ENCODE results near the gene SPN.
"Not testable (repeated sequence)": the region's sequence is repeated elsewhere in the genome, so short reads cannot be mapped to it uniquely, and the experiment has no call there.

SPN gene

DNA sequence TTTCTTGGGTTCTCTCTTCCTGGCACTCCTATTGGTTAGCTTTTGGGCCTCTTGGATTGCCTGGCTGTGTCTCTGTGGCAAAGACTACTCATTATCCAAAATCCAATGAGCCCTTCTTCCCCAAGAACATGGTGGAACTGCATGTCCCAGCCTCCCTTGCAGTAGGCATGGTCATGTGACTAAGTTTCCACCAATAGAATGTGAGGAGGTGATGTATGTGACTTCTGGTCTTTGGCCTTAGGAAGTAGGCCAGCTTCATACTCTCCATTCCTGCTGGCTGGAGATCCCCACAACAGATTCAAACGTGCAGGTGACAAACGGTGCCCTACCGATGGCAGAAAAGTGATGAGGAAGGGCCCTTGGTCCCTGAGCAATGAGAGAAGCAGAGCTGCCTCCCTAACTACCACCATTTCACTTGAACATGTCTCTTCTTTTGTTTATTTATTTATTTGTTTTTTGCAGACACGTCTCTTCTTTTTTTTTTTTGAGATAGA, 17.3 kb upstream of the SPN start:
- in situ Hi-C loops (cut with MboI; ENCODE audit: low sequenced_read_pairs), result no loop called here

DNA sequence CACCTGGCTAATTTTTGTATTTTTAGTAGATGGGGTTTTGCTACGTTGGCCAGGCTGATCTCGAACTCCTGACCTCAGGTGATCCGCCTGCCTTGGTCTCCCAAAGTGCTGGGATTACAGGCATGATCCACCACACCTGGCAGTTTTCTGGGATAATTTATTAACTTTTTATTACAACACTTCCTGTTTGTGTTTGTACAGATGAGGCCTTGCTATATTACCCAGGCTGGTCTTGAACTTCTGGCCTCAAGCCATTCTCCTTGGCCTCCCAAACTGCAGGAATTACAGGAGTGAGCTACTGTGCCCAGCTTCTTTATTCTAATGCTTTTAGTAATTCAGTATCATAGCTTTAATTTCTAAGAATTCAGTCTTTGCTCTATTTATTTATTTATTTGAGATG, 16.1 kb upstream of the SPN start:
- in situ Hi-C loops (cut with MboI; ENCODE audit: low sequenced_read_pairs), result no loop called here

DNA sequence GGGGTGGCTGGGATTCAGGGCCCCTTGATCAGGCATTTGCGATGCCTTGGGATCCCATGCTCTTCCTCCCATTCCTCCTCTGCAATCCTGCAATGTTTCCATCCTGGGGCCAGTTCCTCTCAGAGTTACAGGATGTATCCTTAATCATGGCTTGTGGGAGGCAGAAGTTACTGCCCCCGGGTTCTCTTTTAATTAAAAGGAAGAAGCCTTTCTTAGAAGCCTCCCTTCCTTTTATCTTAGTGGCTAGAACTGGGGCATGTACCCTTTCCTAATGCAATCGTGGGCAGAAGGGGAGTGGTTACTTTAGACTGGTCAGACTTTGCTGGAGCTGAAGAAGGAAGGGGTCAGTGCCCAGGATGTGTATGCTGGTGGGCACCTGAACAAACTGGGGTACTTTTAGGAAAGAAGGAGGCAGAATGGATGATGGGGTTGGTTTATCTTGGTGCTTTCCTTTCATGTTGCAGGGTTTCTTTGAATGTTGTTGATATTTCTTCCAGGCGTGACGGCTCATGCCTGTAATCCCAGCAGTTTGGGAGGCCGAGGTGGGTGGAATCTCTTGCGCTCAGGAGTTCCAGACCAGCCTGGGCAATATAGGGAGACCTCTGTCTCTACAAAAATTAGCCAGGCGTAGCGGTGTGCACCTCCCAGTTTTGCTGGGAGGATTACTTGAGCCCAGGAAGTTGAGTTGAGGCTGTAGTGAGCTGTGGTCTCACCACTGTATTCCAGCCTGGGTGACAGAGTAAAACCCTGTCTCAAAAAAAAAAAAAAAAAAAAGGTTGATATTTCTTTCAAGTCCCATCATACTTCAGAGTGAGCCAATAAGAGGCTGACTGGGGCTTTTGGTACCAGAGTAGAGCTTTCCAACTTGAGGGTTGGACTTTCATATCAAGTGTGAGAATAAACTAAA, 13.2 kb upstream of the SPN start:
- in situ Hi-C loops (cut with MboI; ENCODE audit: low sequenced_read_pairs), result no loop called here

DNA sequence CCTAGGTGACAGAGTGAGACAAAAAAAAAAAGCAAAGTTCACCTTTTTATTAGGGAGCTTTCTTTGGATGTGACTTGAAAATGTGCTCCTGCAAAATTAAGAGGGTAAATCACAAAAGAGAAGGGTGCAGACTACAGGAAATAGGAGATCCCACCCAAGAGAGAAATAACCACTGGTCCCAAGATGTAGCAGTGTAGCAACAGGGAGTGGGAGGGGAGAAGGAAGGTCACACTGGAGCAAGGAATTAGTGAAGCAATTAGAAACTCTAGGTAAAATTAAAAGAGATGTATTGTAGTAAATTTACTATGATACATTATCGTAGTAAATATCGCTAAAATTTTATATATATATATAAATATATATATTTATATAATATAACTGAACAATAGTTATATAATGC, 12.3 kb upstream of the SPN start:
- in situ Hi-C loops (cut with MboI; ENCODE audit: low sequenced_read_pairs), result no loop called here

DNA sequence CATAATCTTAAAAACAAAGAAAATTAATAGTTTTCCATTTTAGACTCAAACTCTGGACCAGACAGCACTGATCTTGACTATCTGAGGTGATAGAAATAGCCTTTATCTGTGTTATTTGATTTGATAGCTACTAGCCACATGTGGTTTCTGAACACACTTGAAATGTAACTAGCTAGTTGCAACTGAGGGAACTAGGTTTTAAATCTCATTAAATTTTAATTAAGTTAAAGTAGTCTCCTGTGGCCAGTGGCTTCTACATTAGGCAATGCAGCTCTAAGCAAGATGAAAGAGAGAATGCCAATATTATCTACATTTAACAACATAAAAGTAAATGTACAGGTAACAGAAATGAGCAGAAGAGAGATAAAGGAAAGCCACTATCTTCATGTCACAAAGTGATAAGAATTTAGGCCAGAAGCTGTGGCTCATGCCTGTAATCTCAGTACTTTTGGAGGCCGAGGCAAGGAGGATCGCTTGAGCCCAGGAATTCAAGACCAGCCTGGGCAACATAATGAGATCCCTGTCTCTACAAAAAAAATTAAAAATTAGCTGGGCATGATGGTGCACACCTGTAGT, 11.2 kb upstream of the SPN start:
- in situ Hi-C loops (cut with MboI; ENCODE audit: low sequenced_read_pairs), result no loop called here

DNA sequence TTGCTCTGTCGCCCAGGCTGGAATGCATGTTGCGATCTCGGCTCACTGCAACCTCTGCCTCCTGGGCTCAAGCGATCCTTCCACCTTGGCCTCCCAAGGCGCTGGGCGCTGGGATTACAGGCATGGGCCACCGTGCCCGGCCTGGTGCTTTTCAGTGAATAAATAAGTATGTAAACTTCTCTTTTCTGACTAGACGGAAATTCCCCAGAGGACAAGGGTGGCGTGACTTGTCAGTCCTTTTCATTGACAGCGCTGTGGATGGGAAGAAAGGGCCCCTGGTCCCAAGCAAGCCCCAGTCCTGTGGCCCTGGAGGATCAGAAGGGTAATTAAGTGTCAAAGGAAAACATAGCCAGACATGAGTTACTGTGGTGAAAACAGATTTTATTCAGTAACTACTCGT, 9.6 kb upstream of the SPN start:
- in situ Hi-C loops (cut with MboI; ENCODE audit: low sequenced_read_pairs), result no loop called here

DNA sequence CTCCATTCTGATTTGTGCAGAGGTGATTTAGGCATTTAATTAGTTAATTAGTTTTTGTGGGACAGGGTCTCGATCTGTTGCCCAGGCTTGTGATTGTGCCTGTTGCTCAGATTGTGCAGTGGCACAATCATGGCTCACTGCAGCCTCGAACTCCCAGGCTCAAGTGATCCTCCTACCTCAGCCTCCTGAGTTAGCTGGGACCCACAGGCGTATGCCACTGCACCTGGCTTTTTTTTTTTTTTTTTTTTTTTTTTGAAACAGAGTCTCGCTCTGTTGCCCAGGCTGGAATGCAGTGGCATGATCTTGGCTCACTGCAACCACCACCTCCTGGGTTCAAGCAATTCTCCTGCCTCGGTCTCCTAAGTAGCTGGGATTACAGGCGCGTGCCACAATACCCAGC, 9.2 kb upstream of the SPN start:
- in situ Hi-C loops (cut with MboI; ENCODE audit: low sequenced_read_pairs), result not testable (repeated sequence)

DNA sequence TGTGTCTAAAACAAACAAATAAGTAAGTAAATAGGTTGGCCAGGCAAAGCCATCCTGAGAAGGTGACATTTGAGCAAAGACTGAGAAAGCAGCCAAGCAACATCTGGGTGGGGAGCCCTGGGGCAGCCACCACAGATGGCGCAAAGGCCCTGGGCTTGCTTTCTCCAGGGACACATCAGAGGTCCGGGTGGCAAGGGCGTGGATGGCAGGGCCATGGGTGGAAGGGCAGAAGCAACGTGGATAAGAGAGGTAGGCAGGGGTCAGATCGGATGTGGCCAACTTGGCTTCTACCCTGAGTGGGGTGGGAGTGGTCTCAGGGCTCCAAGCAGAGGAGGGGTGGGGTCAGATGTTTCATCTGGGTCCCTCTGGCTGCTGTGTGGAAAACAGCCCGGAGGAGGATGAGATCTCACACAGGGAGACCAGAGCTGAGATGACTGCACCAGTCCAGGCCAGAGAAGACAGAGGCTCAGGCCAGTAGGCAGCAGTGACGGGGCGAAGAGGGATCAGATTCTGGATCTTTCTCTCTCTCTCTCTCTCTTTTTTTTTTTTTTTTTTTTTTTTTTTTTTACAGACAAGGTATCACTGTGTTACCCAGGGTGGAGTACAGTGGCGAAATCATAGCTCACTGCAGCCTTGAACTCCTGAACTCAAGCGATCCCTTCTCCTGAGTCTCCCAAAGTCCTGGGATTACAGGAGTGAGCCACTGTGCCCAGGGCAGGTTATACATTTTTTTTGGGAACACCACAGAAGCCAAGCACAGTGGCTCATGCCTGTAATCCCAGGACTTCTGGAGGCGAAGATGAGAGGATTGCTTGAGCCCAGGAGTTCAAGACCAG, 6.1 kb upstream of the SPN start:
- in situ Hi-C loops (cut with MboI; ENCODE audit: low sequenced_read_pairs), result no loop called here

DNA sequence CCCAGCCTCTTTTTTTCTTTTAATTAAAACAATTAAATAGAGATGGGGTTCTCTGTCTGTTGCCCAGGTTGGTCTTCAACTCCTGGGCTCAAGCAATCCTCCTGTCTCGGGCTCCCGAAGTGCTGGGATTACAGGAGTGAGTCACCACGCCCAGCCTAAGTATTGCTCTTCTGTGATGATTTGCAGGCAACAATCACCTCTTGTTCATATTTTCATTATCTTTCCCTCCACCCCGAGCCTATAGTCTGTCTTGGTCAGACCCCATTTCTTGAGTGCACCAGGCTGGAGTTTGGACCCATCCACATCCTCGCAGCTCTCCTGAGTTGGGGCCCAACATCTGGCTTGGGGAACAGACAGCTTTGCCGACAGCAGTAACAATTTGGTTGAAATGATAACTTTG, 4.3 kb upstream of the SPN start:
- in situ Hi-C loops (cut with MboI; ENCODE audit: low sequenced_read_pairs), result no loop called here

DNA sequence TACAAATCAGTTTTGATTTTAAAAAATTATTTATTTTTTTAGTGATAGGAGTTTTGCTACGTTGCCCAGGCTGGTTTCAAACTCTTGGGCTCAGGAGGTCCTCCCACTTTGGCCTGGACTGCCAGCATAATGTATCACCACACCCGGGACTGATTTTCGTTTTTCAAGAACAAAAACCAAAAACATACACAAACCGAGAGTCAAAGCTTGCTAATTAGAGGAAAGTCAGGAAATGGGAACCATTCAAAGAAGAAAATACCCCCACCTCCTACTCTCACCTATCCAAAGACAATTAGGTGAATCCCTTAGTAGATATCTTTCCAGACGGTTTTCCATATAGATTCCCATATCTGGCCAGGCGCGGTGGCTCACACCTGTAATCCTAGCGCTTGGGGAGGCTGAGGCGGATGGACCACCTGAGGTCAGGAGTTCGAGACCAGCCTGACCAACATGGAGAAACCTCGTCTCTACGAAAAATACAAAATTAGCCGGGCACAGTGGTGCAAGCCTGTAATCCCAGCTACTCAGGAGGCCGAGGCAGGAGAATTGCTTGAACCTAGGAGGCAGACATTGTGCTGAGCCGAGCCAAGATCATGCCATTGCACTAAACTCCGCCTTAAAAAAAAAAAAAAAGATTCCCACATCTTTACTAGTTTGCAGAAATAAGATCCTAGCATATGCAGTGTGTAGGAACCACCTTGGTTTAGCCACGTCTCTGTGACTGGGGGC, 883 bp upstream of the SPN start:
- in situ Hi-C loops (cut with MboI; ENCODE audit: low sequenced_read_pairs), result no loop called here

DNA sequence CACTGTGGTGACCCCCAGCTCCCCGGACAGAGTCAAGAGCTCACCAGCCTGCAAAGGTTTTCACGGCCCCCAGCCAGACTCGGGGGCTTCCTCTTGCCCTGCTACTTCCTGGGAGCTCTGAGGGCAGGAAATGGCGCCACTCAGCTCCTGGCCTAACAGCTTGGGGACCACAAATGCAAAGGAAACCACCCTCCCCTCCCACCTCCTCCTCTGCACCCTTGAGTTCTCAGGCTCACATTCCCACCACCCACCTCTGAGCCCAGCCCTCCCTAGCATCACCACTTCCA, 375 bp upstream of the SPN start:
- in situ Hi-C loops (cut with MboI; ENCODE audit: low sequenced_read_pairs), result no loop called here

DNA sequence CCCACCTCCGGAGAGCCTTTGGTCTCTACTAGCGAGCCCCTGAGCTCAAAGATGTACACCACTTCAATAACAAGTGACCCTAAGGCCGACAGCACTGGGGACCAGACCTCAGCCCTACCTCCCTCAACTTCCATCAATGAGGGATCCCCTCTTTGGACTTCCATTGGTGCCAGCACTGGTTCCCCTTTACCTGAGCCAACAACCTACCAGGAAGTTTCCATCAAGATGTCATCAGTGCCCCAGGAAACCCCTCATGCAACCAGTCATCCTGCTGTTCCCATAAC, 702 bp downstream of the SPN start:
- in situ Hi-C loops (cut with MboI; ENCODE audit: low sequenced_read_pairs), result no loop called here

DNA sequence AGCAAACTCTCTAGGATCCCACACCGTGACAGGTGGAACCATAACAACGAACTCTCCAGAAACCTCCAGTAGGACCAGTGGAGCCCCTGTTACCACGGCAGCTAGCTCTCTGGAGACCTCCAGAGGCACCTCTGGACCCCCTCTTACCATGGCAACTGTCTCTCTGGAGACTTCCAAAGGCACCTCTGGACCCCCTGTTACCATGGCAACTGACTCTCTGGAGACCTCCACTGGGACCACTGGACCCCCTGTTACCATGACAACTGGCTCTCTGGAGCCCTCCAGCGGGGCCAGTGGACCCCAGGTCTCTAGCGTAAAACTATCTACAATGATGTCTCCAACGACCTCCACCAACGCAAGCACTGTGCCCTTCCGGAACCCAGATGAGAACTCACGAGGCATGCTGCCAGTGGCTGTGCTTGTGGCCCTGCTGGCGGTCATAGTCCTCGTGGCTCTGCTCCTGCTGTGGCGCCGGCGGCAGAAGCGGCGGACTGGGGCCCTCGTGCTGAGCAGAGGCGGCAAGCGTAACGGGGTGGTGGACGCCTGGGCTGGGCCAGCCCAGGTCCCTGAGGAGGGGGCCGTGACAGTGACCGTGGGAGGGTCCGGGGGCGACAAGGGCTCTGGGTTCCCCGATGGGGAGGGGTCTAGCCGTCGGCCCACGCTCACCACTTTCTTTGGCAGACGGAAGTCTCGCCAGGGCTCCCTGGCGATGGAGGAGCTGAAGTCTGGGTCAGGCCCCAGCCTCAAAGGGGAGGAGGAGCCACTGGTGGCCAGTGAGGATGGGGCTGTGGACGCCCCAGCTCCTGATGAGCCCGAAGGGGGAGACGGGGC, 1.3 kb downstream of the SPN start:
- in situ Hi-C loops (cut with MboI; ENCODE audit: low sequenced_read_pairs), result no loop called here

DNA sequence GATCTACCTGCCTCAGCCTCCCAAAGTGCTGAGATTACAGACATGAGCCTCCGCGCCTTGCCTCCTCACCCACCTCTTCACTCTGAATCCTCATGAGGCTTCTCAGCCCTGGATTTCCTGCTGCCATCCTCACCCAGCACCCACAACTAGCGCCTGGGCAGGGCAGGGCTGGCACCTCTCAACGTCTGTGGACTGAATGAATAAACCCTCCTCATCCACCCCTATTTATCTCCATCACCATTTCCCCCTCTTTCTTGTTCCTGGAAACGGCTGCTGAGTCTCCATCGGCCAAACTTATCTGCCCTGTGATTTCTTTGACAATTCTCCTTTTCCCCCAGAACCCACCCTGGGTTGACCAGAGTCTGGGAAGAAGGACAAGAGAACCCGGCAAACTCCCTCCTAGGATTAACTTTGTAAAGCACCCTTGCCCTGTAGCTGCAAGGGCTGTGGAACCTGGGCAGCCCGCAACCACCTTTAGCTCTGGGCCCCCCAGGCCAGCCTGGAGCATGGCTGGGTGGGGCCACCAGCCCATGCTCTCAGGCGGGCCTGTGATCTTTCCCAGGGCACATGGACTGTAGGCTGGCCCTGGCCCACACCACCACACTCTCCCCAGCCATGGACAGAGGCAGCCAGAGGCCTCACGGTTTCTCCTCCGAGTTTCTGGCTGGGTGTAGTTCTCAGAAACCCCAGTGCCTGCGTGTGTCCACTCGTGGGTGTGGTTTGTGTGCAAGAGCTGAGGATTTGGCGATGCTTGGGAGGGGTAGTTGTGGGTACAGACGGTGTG, 2.4 kb downstream of the SPN start:
- in situ Hi-C loops (cut with MboI; ENCODE audit: low sequenced_read_pairs), result no loop called here

DNA sequence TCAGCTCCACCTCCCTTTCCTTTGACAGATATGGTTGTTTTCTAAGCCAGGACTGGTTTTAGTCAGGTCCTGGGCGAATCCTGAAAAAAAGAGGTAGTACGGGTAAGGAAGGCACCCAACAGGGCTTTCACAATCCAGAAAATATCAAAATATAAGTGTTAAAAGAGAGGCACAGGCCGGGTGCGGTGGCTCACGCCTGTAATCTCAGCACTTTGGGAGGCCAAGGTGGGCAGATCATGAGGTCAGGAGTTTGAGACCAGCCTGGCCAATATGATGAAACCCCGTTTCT, 4.2 kb downstream of the SPN start:
- in situ Hi-C loops (cut with MboI; ENCODE audit: low sequenced_read_pairs), result not testable (repeated sequence)

DNA sequence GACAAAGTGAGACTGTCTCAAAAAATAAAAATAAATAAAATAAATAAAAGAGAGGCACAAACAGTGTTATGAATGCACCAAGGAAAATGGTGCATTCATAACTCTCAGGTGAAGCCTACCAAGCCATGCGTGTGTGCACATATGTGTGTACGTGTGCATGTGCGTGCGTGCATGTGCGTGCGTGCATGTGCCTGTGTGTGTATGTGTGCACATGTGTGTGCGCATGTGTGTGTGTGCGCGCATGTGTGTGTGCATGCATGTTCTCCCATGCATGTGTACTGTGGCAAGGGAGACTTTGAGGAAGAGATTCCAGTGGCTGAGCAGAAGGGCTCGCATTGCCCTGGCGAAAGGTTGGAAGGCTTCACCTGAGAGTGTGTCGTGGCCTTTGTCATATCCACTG, 4.7 kb downstream of the SPN start:
- in situ Hi-C loops (cut with MboI; ENCODE audit: low sequenced_read_pairs), result no loop called here

DNA sequence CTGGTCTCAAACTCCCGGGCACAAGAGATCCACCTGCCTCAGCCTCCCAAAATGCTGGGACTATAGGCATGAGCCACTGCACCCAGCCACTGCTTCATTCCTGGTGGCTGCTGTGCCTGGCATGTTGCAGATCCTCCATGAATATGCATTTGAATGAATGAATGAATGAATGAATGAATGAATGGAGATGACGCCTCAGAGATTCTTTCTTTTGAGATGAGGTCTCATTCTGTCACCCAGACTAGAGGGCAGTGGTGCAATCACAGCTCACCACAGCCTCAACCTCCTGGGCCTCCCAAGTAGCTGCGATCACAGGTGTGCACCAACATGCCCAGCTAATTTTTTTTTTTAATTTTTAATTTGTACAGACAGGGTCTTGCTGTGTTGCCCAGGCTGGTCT, 5.2 kb downstream of the SPN start:
- in situ Hi-C loops (cut with MboI; ENCODE audit: low sequenced_read_pairs), result no loop called here

DNA sequence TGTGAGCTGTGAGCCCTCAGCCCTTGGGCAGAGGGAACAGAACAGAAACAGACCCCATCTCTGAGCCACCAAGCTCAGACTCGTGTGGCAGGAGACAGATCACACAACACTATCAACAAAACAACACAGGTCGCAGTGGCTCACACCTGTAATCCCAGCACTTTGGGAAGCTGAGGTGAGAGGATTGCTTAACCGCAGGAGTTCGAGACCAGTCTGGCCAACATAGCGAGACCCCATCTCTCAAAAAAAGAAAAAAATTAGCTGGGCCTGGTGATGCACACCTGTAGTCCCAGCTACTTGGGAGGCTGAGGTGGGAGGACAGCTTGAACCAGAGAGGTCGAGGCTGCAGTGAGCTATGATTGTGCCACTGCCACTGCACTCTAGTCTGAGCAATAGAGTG, 10.5 kb downstream of the SPN start:
- in situ Hi-C loops (cut with MboI; ENCODE audit: low sequenced_read_pairs), result no loop called here

DNA sequence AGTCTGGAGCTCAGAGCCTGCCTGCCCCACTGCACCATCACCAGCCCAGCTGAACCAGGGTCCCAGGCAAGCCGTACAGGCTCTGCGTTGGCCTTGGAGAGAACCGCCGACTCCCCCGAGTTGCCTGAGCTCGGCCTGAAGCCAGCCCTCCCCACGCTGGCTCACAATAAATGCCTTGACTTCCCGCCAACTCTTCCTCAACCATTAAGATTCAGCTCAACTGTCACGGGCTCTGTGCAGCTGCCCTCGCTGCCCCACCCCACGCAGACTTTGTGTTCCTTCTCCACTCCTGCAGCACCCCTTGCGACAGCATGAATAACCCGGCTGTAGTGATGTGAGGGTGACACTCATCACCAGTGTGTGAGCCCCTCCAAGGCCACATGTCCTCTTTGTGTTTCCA, 11.1 kb downstream of the SPN start:
- in situ Hi-C loops (cut with MboI; ENCODE audit: low sequenced_read_pairs), result no loop called here
